ENCODE results near the gene CLEC1B. TPM values are rescaled to one million over a fixed set of nuclear protein-coding genes. Genes with fewer than 3 reads are reported as not detected.

The CLEC1B gene
- total and polyA plus RNA-seq, 2 experiments from 2014 or later = not detected

- no peaks in the 10 kb centered on the region for H3F3A ChIP-seq (ENCODE audit: insufficient read depth)
- no peaks in the 10 kb centered on the region for H3K4me1 ChIP-seq (ENCODE audit: insufficient read depth)
- TF ChIP-seq EZH2phosphoT487 (IDR thresholded peaks at IDR 0.05; ENCODE audit: insufficient read depth, low read depth) = no peak
- no peak for TF ChIP-seq EZH2 (IDR thresholded peaks at IDR 0.05; ENCODE audit: insufficient read depth, poor library complexity, severe bottlenecking)
- no peaks in the 10 kb centered on the region for H4K20me1 ChIP-seq (ENCODE audit: insufficient read depth)
- H3K79me2 ChIP-seq (ENCODE audit: insufficient read depth) = no peaks in the 10 kb centered on the region
- in situ Hi-C loops (cut with MboI) = no loop called here
- no peak for DNase-seq
- H2AFZ ChIP-seq = no peak overlapping the region
- H3K36me3 ChIP-seq (ENCODE audit: low read depth) = no peaks in the 10 kb centered on the region
- H3K9me2 ChIP-seq (ENCODE audit: insufficient read depth) = no peaks in the 10 kb centered on the region
- peaks cover 40% of the 10 kb centered on the region for H3K27me3 ChIP-seq (replicated peaks; ENCODE audit: insufficient read depth)
- H3K4me3 ChIP-seq = no peak overlapping the region
- no peak overlapping the region for H3K9ac ChIP-seq
- H3K27ac ChIP-seq = no peak overlapping the region
- 38 to 46% methylated on average over 19 of the region's 19 CpGs for WGBS, 2 experiments (ENCODE audit: low coverage in 1 of 2, low lambda C conversion rate in 2 of 2, missing lambda C conversion rate in 2 of 2)
- H3K9me3 ChIP-seq (ENCODE audit: low read depth) = no peaks in the 10 kb centered on the region
- H3K4me2 ChIP-seq (ENCODE audit: unreplicated experiment) = no peak overlapping the region
Observed at GRCh38 chr12:9943240-9943639, 55.7 kb downstream of the CLEC1B start.

Other genes starting within 250 kb of the CLEC1B start
- gene CD69, start 238.2 kb downstream of the CLEC1B start, total RNA-seq (2014; rRNA removed; shearing (Covaris generic)) = not detected in 2 replicates
- gene CD69, start 238.2 kb downstream of the CLEC1B start, polyA plus RNA-seq (2016; fragmentation: Nextera tagmentation; extraction: Ambion mirVana) = not detected in 2 replicates
- gene KLRF1, start 171.6 kb downstream of the CLEC1B start, total RNA-seq (2014; rRNA removed; shearing (Covaris generic)) = not detected in 2 replicates
- gene KLRF1, start 171.6 kb downstream of the CLEC1B start, polyA plus RNA-seq (2016; fragmentation: Nextera tagmentation; extraction: Ambion mirVana) = not detected in 2 replicates
- 6.2 and 7.2 TPM in 2 replicates for gene CLEC2B, start 129.8 kb downstream of the CLEC1B start, total RNA-seq (2014; rRNA removed; shearing (Covaris generic))
- gene CLEC2B, start 129.8 kb downstream of the CLEC1B start, polyA plus RNA-seq (2016; fragmentation: Nextera tagmentation; extraction: Ambion mirVana) = 11.7 and 12.2 TPM in 2 replicates
- not detected in 2 replicates for gene KLRF2, start 117.6 kb downstream of the CLEC1B start, total RNA-seq (2014; rRNA removed; shearing (Covaris generic))
- not detected in 2 replicates for gene KLRF2, start 117.6 kb downstream of the CLEC1B start, polyA plus RNA-seq (2016; fragmentation: Nextera tagmentation; extraction: Ambion mirVana)
- not detected in 2 replicates for gene CLEC2A, start 66.8 kb downstream of the CLEC1B start, total RNA-seq (2014; rRNA removed; shearing (Covaris generic))
- not detected in 2 replicates for gene CLEC2A, start 66.8 kb downstream of the CLEC1B start, polyA plus RNA-seq (2016; fragmentation: Nextera tagmentation; extraction: Ambion mirVana)
- gene CLEC12A, start 27.7 kb downstream of the CLEC1B start, total RNA-seq (2014; rRNA removed; shearing (Covaris generic)) = not detected in 2 replicates
- gene CLEC12A, start 27.7 kb downstream of the CLEC1B start, polyA plus RNA-seq (2016; fragmentation: Nextera tagmentation; extraction: Ambion mirVana) = not detected in 2 replicates
- not detected in 2 replicates for gene CLEC12B, start 11.5 kb upstream of the CLEC1B start, total RNA-seq (2014; rRNA removed; shearing (Covaris generic))
- not detected in 2 replicates for gene CLEC12B, start 11.5 kb upstream of the CLEC1B start, polyA plus RNA-seq (2016; fragmentation: Nextera tagmentation; extraction: Ambion mirVana)
- not detected in 2 replicates for gene CLEC9A, start 31.6 kb upstream of the CLEC1B start, total RNA-seq (2014; rRNA removed; shearing (Covaris generic))
- not detected in 2 replicates for gene CLEC9A, start 31.6 kb upstream of the CLEC1B start, polyA plus RNA-seq (2016; fragmentation: Nextera tagmentation; extraction: Ambion mirVana)
- not detected in 2 replicates for gene CLEC1A, start 99.9 kb upstream of the CLEC1B start, total RNA-seq (2014; rRNA removed; shearing (Covaris generic))
- not detected in 2 replicates for gene CLEC1A, start 99.9 kb upstream of the CLEC1B start, polyA plus RNA-seq (2016; fragmentation: Nextera tagmentation; extraction: Ambion mirVana)
- gene CLEC7A, start 131.1 kb upstream of the CLEC1B start, total RNA-seq (2014; rRNA removed; shearing (Covaris generic)) = not detected in 2 replicates
- gene CLEC7A, start 131.1 kb upstream of the CLEC1B start, polyA plus RNA-seq (2016; fragmentation: Nextera tagmentation; extraction: Ambion mirVana) = not detected in 2 replicates
- 6.3 and 6.8 TPM in 2 replicates for gene OLR1, start 173.0 kb upstream of the CLEC1B start, total RNA-seq (2014; rRNA removed; shearing (Covaris generic))
- gene OLR1, start 173.0 kb upstream of the CLEC1B start, polyA plus RNA-seq (2016; fragmentation: Nextera tagmentation; extraction: Ambion mirVana) = 4.4 and 4.6 TPM in 2 replicates
- gene TMEM52B, start 179.9 kb upstream of the CLEC1B start, total RNA-seq (2014; rRNA removed; shearing (Covaris generic)) = 6.7 TPM in 1 of 2 replicates, not detected in the other
- 0.25 and 0.98 TPM in 2 replicates for gene TMEM52B, start 179.9 kb upstream of the CLEC1B start, polyA plus RNA-seq (2016; fragmentation: Nextera tagmentation; extraction: Ambion mirVana)
- 98.6 and 127 TPM in 2 replicates for gene GABARAPL1, start 213.8 kb upstream of the CLEC1B start, total RNA-seq (2014; rRNA removed; shearing (Covaris generic))
- gene GABARAPL1, start 213.8 kb upstream of the CLEC1B start, polyA plus RNA-seq (2016; fragmentation: Nextera tagmentation; extraction: Ambion mirVana) = 94.9 and 97.4 TPM in 2 replicates